ENCODE data around the gene UMODL1. TPM values are rescaled to one million over a fixed set of nuclear protein-coding genes. Genes with fewer than 3 reads are reported as not detected.

The UMODL1 gene
- total RNA-seq, 1 experiment from 2014 or later, result not detected

DNA sequence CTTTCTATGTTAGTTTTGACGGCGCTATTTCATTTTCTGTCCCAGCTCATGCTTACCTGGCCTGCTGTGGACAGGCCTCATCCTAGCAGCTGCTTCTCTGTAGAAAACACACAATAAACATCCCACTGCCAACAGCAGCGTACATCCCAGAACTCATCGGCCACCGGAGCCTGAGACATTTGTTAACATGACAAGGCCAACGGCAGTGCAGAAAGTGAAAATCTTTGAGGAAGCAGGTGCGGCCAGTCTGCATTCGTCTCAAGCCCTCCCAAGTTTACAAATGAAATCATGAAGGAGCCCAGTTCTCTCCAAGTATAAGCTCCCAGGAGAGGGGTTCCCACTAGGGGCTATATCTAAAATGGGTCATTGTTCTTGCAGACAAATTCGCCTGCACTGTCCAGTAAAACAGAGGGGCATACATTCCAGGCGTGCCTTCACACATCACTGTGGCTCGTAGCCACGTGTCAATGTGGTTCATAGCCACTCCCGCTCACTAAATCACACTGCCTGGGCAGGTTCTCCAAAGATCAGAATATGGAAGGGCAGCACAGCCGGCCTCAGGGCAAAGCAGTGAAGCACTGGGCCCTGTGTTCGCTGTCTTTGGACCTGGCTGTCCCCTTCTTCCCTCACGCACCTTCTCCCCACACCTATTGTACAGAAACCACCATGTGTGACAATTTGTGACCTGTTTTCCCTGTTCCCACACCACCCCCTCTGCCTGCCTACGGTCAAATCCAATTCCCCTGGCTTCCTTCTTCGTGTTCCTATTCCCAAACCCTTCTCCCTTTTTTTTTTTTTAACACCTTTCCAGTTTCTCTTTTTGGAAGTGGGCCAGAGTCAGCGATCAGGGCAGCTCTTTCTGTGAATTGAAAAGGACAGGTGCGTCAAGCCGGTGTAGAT is 120.8 kb downstream of the UMODL1 start:
- ChIA-PET CTCF (interaction anchor here (0.7 kb wide), 1 partner anchor 327 kb away, joined by 4 read pairs; no protein-coding TSS in a partner anchor), POLR2A (ENCODE audit: unreplicated experiment) (no interaction called here)
- Histone ChIP-seq H3K36me3 (ENCODE audit: low read depth) (no peaks in the 10 kb centered on the region), H3K4me2 (no peak overlapping the region), H3K79me2 (ENCODE audit: low read depth) (no peaks in the 10 kb centered on the region), H4K20me1 (ENCODE audit: insufficient read depth) (no peaks in the 10 kb centered on the region), H3K4me1 (replicated peaks; ENCODE audit: insufficient read depth) (peaks cover 32% of the 10 kb centered on the region), H3K9me2 (ENCODE audit: insufficient read depth) (no peaks in the 10 kb centered on the region), H3K27me3 (ENCODE audit: insufficient read depth, low read depth) (no peaks in the 10 kb centered on the region), H2AFZ (no peak overlapping the region), H3K27ac (no peak overlapping the region), H3K9me3 (ENCODE audit: insufficient read depth, low read depth) (no peaks in the 10 kb centered on the region), H3F3A (ENCODE audit: insufficient read depth, low read depth) (0 out of 2 replicates have a peak, but pooled peaks cover 10% of the 10 kb centered on the region), H3K4me3 (no peak overlapping the region)
- DNase-seq, result no peak
- BruUV-seq (replicated peaks), result no TSS peak
- intact Hi-C loops (cut with micrococcal nuclease; ENCODE audit: unreplicated experiment), result no loop called here
- TF ChIP-seq, protein P1, sequence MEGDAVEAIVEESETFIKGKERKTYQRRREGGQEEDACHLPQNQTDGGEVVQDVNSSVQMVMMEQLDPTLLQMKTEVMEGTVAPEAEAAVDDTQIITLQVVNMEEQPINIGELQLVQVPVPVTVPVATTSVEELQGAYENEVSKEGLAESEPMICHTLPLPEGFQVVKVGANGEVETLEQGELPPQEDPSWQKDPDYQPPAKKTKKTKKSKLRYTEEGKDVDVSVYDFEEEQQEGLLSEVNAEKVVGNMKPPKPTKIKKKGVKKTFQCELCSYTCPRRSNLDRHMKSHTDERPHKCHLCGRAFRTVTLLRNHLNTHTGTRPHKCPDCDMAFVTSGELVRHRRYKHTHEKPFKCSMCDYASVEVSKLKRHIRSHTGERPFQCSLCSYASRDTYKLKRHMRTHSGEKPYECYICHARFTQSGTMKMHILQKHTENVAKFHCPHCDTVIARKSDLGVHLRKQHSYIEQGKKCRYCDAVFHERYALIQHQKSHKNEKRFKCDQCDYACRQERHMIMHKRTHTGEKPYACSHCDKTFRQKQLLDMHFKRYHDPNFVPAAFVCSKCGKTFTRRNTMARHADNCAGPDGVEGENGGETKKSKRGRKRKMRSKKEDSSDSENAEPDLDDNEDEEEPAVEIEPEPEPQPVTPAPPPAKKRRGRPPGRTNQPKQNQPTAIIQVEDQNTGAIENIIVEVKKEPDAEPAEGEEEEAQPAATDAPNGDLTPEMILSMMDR (conservative IDR thresholded peaks at IDR 0.05), result no peak
- TF ChIP-seq EZH2 (IDR thresholded peaks at IDR 0.05; ENCODE audit: low read depth), result no peak

Other genes starting within 250 kb of the UMODL1 start
- gene PRDM15, start 192.0 kb upstream of the UMODL1 start, total RNA-seq (2021), result 8.8 and 8.9 TPM in 2 replicates
- 26.8 and 27.9 TPM in 2 replicates for gene C2CD2, start 117.3 kb upstream of the UMODL1 start, total RNA-seq (2021)
- 9.1 and 13.5 TPM in 2 replicates for gene ZBTB21, start 61.0 kb upstream of the UMODL1 start, total RNA-seq (2021)
- 4.4 and 5.6 TPM in 2 replicates for gene ABCG1, start 147.8 kb downstream of the UMODL1 start, total RNA-seq (2021)
- gene TFF3, start 244.1 kb downstream of the UMODL1 start, total RNA-seq (2021), result not detected in 2 replicates